ENCODE results near the gene FOXJ3.

FOXJ3 gene

DNA sequence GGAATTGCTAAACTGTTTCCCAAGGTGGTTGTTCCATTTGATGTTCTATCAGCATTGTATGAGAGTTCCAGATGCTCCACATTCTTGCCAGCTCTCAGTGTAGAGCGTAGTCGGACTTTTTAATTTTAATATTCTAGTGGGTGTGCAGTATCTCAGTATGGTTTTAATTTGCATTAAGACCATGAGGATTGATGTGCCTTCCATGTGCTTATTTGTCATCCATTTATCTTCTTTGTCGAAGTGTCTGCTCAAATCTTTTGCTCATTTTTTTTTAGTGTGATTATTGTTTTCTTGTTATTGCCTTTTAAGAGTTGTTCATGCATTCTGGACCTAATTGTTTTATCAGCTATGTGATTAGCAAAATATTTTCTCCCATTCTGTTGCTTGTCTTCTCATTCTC, 195.6 kb downstream of the FOXJ3 start:
- no peak for DNase-seq

- no peak for DNase-seq
These were observed 196.4 kb downstream of the FOXJ3 start for GRCh38 chr1:42138586-42138985.

DNA sequence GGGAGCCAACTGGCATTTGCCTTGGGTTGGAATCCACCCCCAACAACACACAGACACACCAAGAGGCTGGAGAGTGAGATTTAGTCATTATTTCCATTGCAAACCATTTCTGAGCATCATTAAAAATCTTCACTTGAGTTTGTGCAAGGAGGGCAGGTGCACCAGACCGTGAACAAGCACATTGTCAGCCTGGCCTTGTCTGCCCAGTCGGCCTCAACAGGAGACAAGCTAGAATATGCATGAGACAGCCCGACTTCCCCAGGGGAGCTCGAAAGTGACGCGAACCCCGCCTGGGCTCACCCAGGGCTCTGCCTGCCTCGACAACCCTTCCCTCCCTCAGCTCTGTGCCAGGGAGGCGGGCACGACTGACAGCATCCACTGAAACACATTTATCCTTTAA, 197.3 kb downstream of the FOXJ3 start:
- no peak for DNase-seq

DNA sequence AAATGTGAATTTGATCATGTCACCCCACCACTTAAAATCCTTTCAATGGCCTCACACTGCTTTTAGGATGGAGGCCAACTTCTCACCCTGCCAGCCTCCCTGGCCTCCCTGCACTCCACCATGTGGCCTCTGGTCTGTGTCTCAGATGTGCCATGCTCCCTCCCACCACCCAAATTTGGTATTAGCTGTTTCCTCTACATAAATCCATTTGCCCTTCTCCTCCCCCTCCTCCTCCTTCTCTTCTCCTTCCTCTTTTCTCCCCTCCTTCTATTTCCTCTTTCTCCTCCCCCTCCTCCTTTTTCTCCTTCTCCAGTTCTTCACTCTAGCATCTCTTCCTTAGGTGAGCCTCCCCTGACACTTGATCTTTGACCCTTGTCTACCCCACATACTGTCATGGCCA, 198.6 kb downstream of the FOXJ3 start:
- no peak for DNase-seq

GRCh38 chr1:42135426-42135825, 199.6 kb downstream of the FOXJ3 start:
- no peak for DNase-seq

DNA sequence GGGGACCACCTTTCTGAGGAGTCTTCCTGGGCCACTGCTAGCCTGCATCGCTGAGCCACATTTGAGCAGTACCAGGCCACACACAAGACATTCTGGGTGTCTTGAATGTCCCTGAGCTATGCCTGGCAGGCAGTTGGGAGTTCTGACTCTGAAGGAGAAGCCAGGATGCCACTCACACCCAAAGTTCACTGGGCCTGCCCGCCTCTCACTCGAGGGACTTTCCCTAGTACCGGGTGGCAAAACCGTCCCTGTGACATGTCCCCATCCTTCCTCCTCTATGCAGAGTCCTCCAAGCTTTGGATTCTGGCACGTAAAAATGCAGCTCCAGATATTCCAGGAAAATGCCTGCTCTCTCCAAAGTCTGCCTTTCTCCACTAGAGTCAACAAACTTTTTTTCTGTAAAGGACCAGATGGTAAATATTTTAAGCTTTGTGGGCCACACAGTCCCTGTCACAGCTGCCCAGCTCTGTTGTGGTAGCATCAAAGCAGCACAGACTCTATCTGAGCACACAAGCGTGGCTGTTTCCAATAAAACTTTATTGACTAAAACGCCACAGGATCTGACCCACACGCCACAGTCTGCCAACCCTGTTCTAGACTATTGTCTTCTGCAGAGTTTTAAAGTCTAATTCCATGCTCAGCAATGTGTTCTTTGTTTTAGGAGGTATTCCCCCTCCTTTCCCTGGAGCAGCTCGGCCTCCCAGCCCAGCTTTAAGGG, 201.1 kb downstream of the FOXJ3 start:
- no peak for DNase-seq

GRCh38 chr1:42133390-42133789, 201.6 kb downstream of the FOXJ3 start:
- DNase-seq, result no peak

GRCh38 chr1:42130061-42130660, 204.9 kb downstream of the FOXJ3 start:
- DNase-seq, result no peak

GRCh38 chr1:42128964-42129363, 206.1 kb downstream of the FOXJ3 start:
- DNase-seq, result no peak

DNA sequence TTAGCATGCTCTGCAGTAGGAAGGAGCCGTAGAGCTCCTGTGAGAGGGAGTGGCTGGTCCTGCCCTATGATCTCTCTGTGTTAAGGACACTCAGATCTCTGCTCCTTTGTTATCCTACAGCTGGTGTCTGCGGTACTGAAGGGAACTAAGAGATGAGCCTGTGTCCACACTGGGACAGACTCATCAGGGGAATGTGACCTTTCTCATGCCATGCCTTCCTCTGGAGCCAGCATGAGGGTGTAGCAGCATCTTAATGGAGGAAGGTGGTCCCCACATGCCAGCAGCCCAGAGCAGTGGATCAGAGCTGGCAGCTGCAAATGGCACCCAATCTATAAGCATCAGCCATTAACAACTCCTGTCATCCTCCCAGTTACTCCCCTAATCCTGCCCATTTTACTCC, 206.5 kb downstream of the FOXJ3 start:
- no peak for DNase-seq

GRCh38 chr1:42127767-42128166, 207.3 kb downstream of the FOXJ3 start:
- DNase-seq, result no peak
